NOMO-1 treated with dmso at 0.1 percent for 144 hours (cell line): ENCODE measurements around the gene ZNF219.

Experiments
- DNase-seq: peaks from one replicate; lab custom pipeline; 2025; ENCODE audit not compliant: unreplicated experiment; lab: John Stamatoyannopoulos, UW

Gene ZNF219

GRCh38 chr14:21102521-21103410 is 4.3 kb upstream of the ZNF219 start:
- DNase-seq: no peak

- DNase-seq: no peak
Observed at GRCh38 chr14:21101802-21102413, 3.5 kb upstream of the ZNF219 start.

- DNase-seq: no peak
Observed at GRCh38 chr14:21100931-21101330, 2.5 kb upstream of the ZNF219 start, which contains the start of gene TMEM253. TMEM253 (plus strand) TSS chr14:21101066; CDS start chr14:21101344, 278 bp downstream.

- no peak for DNase-seq
Observed at GRCh38 chr14:21099596-21099985, 1.1 kb upstream of the ZNF219 start.

- no peak for DNase-seq
Observed at GRCh38 chr14:21098892-21099595, 589 bp upstream of the ZNF219 start.

- no peak for DNase-seq
Observed at GRCh38 chr14:21097636-21098075, 799 bp downstream of the ZNF219 start.

- no peak for DNase-seq
Observed at GRCh38 chr14:21096978-21097635, 1.3 kb downstream of the ZNF219 start.

- DNase-seq: no peak
Observed at GRCh38 chr14:21096438-21096837, 2.0 kb downstream of the ZNF219 start.

GRCh38 chr14:21095430-21096205 is 2.8 kb downstream of the ZNF219 start:
- DNase-seq: no peak

- no peak for DNase-seq
Observed at GRCh38 chr14:21093769-21094681, 4.4 kb downstream of the ZNF219 start.

- no peak for DNase-seq
Observed at GRCh38 chr14:21093018-21093417, 5.4 kb downstream of the ZNF219 start.

- DNase-seq: peak; percentile 30
Observed at GRCh38 chr14:21092273-21093011, 6.0 kb downstream of the ZNF219 start.

GRCh38 chr14:21091821-21092272 is 6.6 kb downstream of the ZNF219 start:
- DNase-seq: no peak

- no peak for DNase-seq
Observed at GRCh38 chr14:21090940-21091663, 7.4 kb downstream of the ZNF219 start.

GRCh38 chr14:21090194-21090939 is 8.1 kb downstream of the ZNF219 start:
- no peak for DNase-seq

GRCh38 chr14:21089877-21090193 is 8.6 kb downstream of the ZNF219 start:
- DNase-seq: no peak

GRCh38 chr14:21089271-21089670 is 9.2 kb downstream of the ZNF219 start:
- DNase-seq: no peak
